Astrocyte of the spinal cord (primary cell): ENCODE data around the gene SCGB1D1.
"Not testable (repeated sequence)": the region's sequence is repeated elsewhere in the genome, so short reads cannot be mapped to it uniquely, and the experiment has no call there.

ENCODE experiments used
- DNase-seq: peaks from one replicate; pipeline ENCODE4 v3.0.0; 2011; ENCODE audit warnings: low read depth, low spot score
- H3K4me3 ChIP-seq: 2 replicates; pipeline ENCODE4 v1.5.1; 2011; ENCODE audit warnings: low read depth, mild to moderate bottlenecking, low read length, moderate library complexity
- in situ Hi-C: cut with HindIII; loops from 2 replicates; pipeline ENCODE4 v1.10.0; 2017; ENCODE audit warnings: low sequenced_read_pairs
- TF ChIP-seq, protein P1 (sequence below): IDR thresholded peaks from 2 replicates; pipeline ENCODE4 v1.5.1; 2012; ENCODE audit warnings: low read depth, mild to moderate bottlenecking, low read length, inconsistent platforms

Gene SCGB1D1

GRCh38 chr11:62179995-62180394 lies 10.0 kb upstream of the SCGB1D1 start:
- no peak overlapping the region for H3K4me3 ChIP-seq
- in situ Hi-C loops = no loop called here
- DNase-seq = no peak
- TF ChIP-seq, protein P1, sequence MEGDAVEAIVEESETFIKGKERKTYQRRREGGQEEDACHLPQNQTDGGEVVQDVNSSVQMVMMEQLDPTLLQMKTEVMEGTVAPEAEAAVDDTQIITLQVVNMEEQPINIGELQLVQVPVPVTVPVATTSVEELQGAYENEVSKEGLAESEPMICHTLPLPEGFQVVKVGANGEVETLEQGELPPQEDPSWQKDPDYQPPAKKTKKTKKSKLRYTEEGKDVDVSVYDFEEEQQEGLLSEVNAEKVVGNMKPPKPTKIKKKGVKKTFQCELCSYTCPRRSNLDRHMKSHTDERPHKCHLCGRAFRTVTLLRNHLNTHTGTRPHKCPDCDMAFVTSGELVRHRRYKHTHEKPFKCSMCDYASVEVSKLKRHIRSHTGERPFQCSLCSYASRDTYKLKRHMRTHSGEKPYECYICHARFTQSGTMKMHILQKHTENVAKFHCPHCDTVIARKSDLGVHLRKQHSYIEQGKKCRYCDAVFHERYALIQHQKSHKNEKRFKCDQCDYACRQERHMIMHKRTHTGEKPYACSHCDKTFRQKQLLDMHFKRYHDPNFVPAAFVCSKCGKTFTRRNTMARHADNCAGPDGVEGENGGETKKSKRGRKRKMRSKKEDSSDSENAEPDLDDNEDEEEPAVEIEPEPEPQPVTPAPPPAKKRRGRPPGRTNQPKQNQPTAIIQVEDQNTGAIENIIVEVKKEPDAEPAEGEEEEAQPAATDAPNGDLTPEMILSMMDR = no peak

GRCh38 chr11:62181097-62181496 lies 8.9 kb upstream of the SCGB1D1 start:
- no peak for DNase-seq
- TF ChIP-seq, protein P1 = no peak
- no peak overlapping the region for H3K4me3 ChIP-seq
- in situ Hi-C loops = no loop called here

- in situ Hi-C loops = no loop called here
- no peak for DNase-seq
- H3K4me3 ChIP-seq = no peak overlapping the region
These were observed 7.7 kb upstream of the SCGB1D1 start for GRCh38 chr11:62182147-62182891.

GRCh38 chr11:62186195-62186594 lies 3.8 kb upstream of the SCGB1D1 start:
- in situ Hi-C loops = no loop called here
- TF ChIP-seq, protein P1 = no peak
- no peak overlapping the region for H3K4me3 ChIP-seq
- DNase-seq = no peak

More at GRCh38 chr11:62182147-62182891, 7.7 kb upstream of the SCGB1D1 start:
- TF ChIP-seq, protein P1 = no peak

GRCh38 chr11:62193952-62194351 lies 3.9 kb downstream of the SCGB1D1 start:
- no peak for DNase-seq
- TF ChIP-seq, protein P1 = no peak
- in situ Hi-C loops = no loop called here
- no peak overlapping the region for H3K4me3 ChIP-seq

DNA sequence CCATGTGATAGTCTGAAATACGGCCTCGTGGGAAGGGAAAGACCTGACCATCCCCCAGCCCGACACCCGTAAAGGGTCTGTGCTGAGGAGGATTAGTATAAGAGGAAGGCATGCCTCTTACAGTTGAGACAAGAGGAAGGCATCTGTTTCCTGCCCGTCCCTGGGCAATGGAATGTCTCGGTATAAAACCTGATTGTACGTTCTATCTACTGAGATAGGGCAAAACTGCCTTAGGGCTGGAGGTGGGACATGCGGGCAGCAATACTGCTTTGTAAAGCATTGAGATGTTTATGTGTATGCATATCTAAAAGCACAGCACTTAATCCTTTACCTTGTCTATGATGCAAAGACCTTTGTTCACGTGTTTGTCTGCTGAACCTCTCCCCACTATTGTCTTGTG lies 5.0 kb downstream of the SCGB1D1 start:
- H3K4me3 ChIP-seq, DNase-seq, in situ Hi-C loops: not testable (repeated sequence)

DNA sequence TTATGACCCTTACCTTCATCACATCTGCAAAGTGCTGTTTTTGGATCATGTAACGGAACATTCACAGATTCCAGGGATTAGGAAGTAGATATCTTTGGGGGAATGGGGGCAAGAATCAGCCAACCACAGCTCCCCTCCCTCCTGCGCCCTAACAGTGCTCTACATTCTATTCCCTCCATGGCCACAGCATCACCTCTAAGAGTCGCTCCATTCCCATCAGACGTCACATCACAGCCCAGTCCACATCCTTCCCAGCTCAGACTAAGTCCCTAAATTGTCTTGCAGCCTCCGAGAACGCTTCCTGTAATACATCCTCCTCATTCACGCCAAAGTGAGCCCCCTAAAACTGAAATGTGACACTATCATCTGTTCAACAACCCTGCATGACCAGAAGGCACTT lies 5.9 kb downstream of the SCGB1D1 start:
- H3K4me3 ChIP-seq = no peak overlapping the region
- no peak for DNase-seq
- TF ChIP-seq, protein P1 = no peak
- in situ Hi-C loops = no loop called here

DNA sequence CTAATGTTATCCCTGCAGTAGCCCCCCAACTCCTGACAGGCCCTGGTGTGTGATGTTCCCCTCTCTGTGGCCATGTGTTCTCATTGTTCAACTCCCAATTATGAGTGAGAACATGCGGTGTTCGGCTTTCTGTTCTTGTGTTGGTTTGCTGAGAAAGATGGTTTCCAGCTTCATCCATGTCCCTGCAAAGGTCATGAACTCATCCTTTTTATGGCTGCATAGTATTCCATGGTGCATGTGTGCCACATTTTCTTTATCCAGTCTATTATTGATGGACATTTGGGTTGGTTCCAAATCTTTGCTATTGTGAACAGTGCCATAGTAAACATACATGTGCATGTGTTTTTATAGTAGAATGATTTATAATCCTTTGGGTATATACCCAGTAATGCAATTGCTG lies 7.4 kb downstream of the SCGB1D1 start:
- in situ Hi-C loops, H3K4me3 ChIP-seq, DNase-seq: not testable (repeated sequence)
